Measurements from ENCODE around the gene DNAJB8. TPM values are rescaled to one million over a fixed set of nuclear protein-coding genes. Genes with fewer than 3 reads are reported as not detected.

Gene DNAJB8
- total and polyA plus RNA-seq, 4 donors, result not detected

- no peaks in the 10 kb centered on the region for H3K4me1 ChIP-seq (ENCODE audit: control insufficient read depth in 5 of 5, insufficient read depth in 5 of 5, low read length in 5 of 5)
- H3K27me3 ChIP-seq (ENCODE audit: control insufficient read depth in 3 of 3, insufficient read depth in 3 of 3, low read length in 2 of 3), result peaks cover 0 to 4% (median 0%) of the 10 kb centered on the region in 3 donors
- no peak for TF ChIP-seq CTCF (IDR thresholded peaks at IDR 0.05; ENCODE audit: control extremely low read depth, extremely low read depth)
- no peak overlapping the region for H3K27ac ChIP-seq (ENCODE audit: low read depth in 1 of 2, low read length in 1 of 2)
- no peak for ATAC-seq (ENCODE audit: insufficient read depth, low FRiP score)
- H3K9me3 ChIP-seq (ENCODE audit: control insufficient read depth in 4 of 4, insufficient read depth in 3 of 4, low read length in 3 of 4), result peaks cover 0 to 8% (median 0%) of the 10 kb centered on the region in 4 donors
- no peak overlapping the region for H3K4me3 ChIP-seq
- no peaks in the 10 kb centered on the region for H3K36me3 ChIP-seq (ENCODE audit: control insufficient read depth in 4 of 4, insufficient read depth in 4 of 4, low read length in 4 of 4)
- H3K9ac ChIP-seq (ENCODE audit: insufficient read depth in 1 of 2, low read length in 2 of 2), result no peak overlapping the region
- DNase-seq, result no peak
- WGBS, 2 donors, result 98 to 100% methylated on average over 1 of the region's 1 CpG
These were observed 21.3 kb downstream of the DNAJB8 start for GRCh38 chr3:128445357-128445756.

- Histone ChIP-seq H3K4me1 (ENCODE audit: control insufficient read depth in 5 of 5, insufficient read depth in 5 of 5, low read length in 5 of 5) (no peaks in the 10 kb centered on the region), H3K27ac (ENCODE audit: low read depth in 1 of 2, low read length in 1 of 2) (no peak overlapping the region), H3K27me3 (ENCODE audit: control insufficient read depth in 3 of 3, insufficient read depth in 3 of 3, low read length in 2 of 3) (peaks cover 0 to 4% (median 0%) of the 10 kb centered on the region in 3 donors), H3K36me3 (ENCODE audit: control insufficient read depth in 4 of 4, insufficient read depth in 4 of 4, low read length in 4 of 4) (no peaks in the 10 kb centered on the region), H3K9me3 (ENCODE audit: control insufficient read depth in 4 of 4, insufficient read depth in 3 of 4, low read length in 3 of 4) (peaks cover 0 to 8% (median 0%) of the 10 kb centered on the region in 4 donors), H3K9ac (ENCODE audit: insufficient read depth in 1 of 2, low read length in 2 of 2) (no peak overlapping the region), H3K4me3 (no peak overlapping the region)
- ATAC-seq (ENCODE audit: insufficient read depth, low FRiP score), result no peak
- WGBS, 2 donors, result 79% methylated on average over 3 of the region's 3 CpGs
- no peak for TF ChIP-seq CTCF (IDR thresholded peaks at IDR 0.05; ENCODE audit: control extremely low read depth, extremely low read depth)
- DNase-seq, result no peak
These were observed 22.9 kb downstream of the DNAJB8 start for GRCh38 chr3:128443771-128444170.

- no peak for DNase-seq
- Histone ChIP-seq H3K4me3 (no peak overlapping the region), H3K4me1 (ENCODE audit: control insufficient read depth in 5 of 5, insufficient read depth in 5 of 5, low read length in 5 of 5) (no peaks in the 10 kb centered on the region), H3K9ac (ENCODE audit: insufficient read depth in 1 of 2, low read length in 2 of 2) (no peak overlapping the region), H3K9me3 (ENCODE audit: control insufficient read depth in 4 of 4, insufficient read depth in 3 of 4, low read length in 3 of 4) (peaks cover 0 to 8% (median 0%) of the 10 kb centered on the region in 4 donors), H3K36me3 (ENCODE audit: control insufficient read depth in 4 of 4, insufficient read depth in 4 of 4, low read length in 4 of 4) (no peaks in the 10 kb centered on the region), H3K27ac (ENCODE audit: low read depth in 1 of 2, low read length in 1 of 2) (no peak overlapping the region), H3K27me3 (ENCODE audit: control insufficient read depth in 3 of 3, insufficient read depth in 3 of 3, low read length in 2 of 3) (peaks cover 0 to 4% (median 0%) of the 10 kb centered on the region in 3 donors)
- WGBS, 2 donors, result 90 to 94% methylated on average over 6 of the region's 6 CpGs
- ATAC-seq (ENCODE audit: insufficient read depth, low FRiP score), result no peak
- TF ChIP-seq CTCF (IDR thresholded peaks at IDR 0.05; ENCODE audit: control extremely low read depth, extremely low read depth), result no peak
These were observed 23.7 kb downstream of the DNAJB8 start for GRCh38 chr3:128442949-128443348.

- H3K27ac ChIP-seq (ENCODE audit: low read depth in 1 of 2, low read length in 1 of 2), result no peak overlapping the region
- H3K27me3 ChIP-seq (ENCODE audit: control insufficient read depth in 3 of 3, insufficient read depth in 3 of 3, low read length in 2 of 3), result peaks cover 0 to under 1% (median 0%) of the 10 kb centered on the region in 3 donors
- ATAC-seq (ENCODE audit: insufficient read depth, low FRiP score) (no peak), DNase-seq (no peak)
- no peak overlapping the region for H3K4me3 ChIP-seq
- 86 to 94% methylated on average over 7 of the region's 7 CpGs for WGBS, 2 donors
- H3K9ac ChIP-seq (ENCODE audit: insufficient read depth in 1 of 2, low read length in 2 of 2), result no peak overlapping the region
- peaks cover 0 to 5% (median 0%) of the 10 kb centered on the region in 4 donors for H3K9me3 ChIP-seq (ENCODE audit: control insufficient read depth in 4 of 4, insufficient read depth in 3 of 4, low read length in 3 of 4)
- H3K36me3 ChIP-seq (ENCODE audit: control insufficient read depth in 4 of 4, insufficient read depth in 4 of 4, low read length in 4 of 4), result no peaks in the 10 kb centered on the region
- TF ChIP-seq CTCF (IDR thresholded peaks at IDR 0.05; ENCODE audit: control extremely low read depth, extremely low read depth), result no peak
- no peaks in the 10 kb centered on the region for H3K4me1 ChIP-seq (ENCODE audit: control insufficient read depth in 5 of 5, insufficient read depth in 5 of 5, low read length in 5 of 5)
These were observed 24.6 kb downstream of the DNAJB8 start for GRCh38 chr3:128442070-128442469.
